ENCODE results near the gene RAPGEF5. TPM values are rescaled to one million over a fixed set of nuclear protein-coding genes. Genes with fewer than 3 reads are reported as not detected.

Gene RAPGEF5
- total RNA-seq, 1 donor from 2014 or later = 1.1 TPM

DNA sequence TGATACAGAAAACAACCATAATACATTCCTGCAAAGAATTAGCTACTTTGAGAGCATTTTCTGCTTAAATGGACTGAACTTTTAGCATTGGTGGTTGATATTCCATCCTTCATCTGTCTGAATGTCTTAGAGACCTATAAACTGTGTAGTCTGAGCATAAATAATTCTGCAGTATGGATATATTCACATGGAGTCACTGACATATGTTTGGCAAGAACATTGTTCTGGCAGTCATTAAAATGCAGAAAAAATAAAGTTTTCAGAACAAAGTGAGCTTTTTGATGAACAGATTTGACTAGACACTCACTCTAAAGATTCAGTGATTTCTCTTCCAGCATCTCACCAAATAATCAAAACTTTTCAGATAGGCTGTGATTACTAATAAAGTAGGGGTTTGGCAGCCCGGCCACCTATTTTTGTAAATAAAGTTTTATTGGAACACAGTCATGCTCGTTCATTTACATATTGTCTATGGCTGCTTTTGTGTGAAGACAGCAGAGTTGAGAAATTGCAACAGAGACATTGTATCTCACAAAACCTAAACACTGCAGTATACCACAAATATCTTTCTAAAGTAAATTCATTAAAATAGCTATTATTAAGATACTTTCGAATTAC is 44.1 kb upstream of the RAPGEF5 start:
- DNase-seq (ENCODE audit: low read depth) = no peak
- H3K27me3 ChIP-seq (ENCODE audit: control insufficient read depth, insufficient read depth, low read length) = no peaks in the 10 kb centered on the region
- H3K4me3 ChIP-seq (ENCODE audit: low read depth, low read length) = no peak overlapping the region
- H3K36me3 ChIP-seq (ENCODE audit: control insufficient read depth, insufficient read depth, low read length) = no peaks in the 10 kb centered on the region
- TF ChIP-seq CTCF (IDR thresholded peaks at IDR 0.05; ENCODE audit: insufficient read depth, low read length, poor library complexity, severe bottlenecking) = no peak

GRCh38 chr7:22400150-22400814 is 43.3 kb upstream of the RAPGEF5 start:
- Histone ChIP-seq H3K4me3 (ENCODE audit: low read depth, low read length) (no peak overlapping the region), H3K27me3 (ENCODE audit: control insufficient read depth, insufficient read depth, low read length) (no peaks in the 10 kb centered on the region), H3K36me3 (ENCODE audit: control insufficient read depth, insufficient read depth, low read length) (no peaks in the 10 kb centered on the region)
- DNase-seq (ENCODE audit: low read depth) = no peak
- TF ChIP-seq CTCF (IDR thresholded peaks at IDR 0.05; ENCODE audit: insufficient read depth, low read length, poor library complexity, severe bottlenecking) = no peak

- Histone ChIP-seq H3K4me3 (ENCODE audit: low read depth, low read length) (no peak overlapping the region), H3K36me3 (ENCODE audit: control insufficient read depth, insufficient read depth, low read length) (no peaks in the 10 kb centered on the region), H3K27me3 (ENCODE audit: control insufficient read depth, insufficient read depth, low read length) (no peaks in the 10 kb centered on the region)
- DNase-seq (ENCODE audit: low read depth) = no peak
- no peak for TF ChIP-seq CTCF (IDR thresholded peaks at IDR 0.05; ENCODE audit: insufficient read depth, low read length, poor library complexity, severe bottlenecking)
Measured at GRCh38 chr7:22399546-22399945, 42.6 kb upstream of the RAPGEF5 start.

DNA sequence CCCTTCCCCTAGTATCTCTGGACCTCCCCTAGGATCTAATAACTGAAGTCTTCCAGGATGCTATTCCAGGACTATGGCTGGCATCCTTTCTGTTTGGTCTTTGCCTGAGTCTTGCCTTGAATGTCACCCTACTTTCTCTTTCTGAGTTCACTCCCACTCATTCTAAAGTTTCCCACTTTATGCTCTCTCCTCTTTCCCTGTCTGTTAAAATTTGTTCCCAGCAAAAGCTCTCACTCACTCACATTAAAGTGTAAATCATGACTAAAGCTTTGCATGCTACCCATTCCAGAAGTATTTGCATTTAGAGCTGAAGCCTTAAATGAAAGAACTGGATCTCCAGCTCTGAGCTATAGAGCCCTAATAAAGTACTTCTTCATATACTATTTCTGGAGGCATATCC is 42.1 kb upstream of the RAPGEF5 start:
- no peak for TF ChIP-seq CTCF (IDR thresholded peaks at IDR 0.05; ENCODE audit: insufficient read depth, low read length, poor library complexity, severe bottlenecking)
- H3K4me3 ChIP-seq (ENCODE audit: low read depth, low read length) = no peak overlapping the region
- no peaks in the 10 kb centered on the region for H3K27me3 ChIP-seq (ENCODE audit: control insufficient read depth, insufficient read depth, low read length)
- DNase-seq (ENCODE audit: low read depth) = no peak
- no peaks in the 10 kb centered on the region for H3K36me3 ChIP-seq (ENCODE audit: control insufficient read depth, insufficient read depth, low read length)

GRCh38 chr7:22397981-22398380 is 41.0 kb upstream of the RAPGEF5 start:
- no peak for TF ChIP-seq CTCF (IDR thresholded peaks at IDR 0.05; ENCODE audit: insufficient read depth, low read length, poor library complexity, severe bottlenecking)
- no peak for DNase-seq (ENCODE audit: low read depth)
- Histone ChIP-seq H3K27me3 (ENCODE audit: control insufficient read depth, insufficient read depth, low read length) (no peaks in the 10 kb centered on the region), H3K36me3 (ENCODE audit: control insufficient read depth, insufficient read depth, low read length) (no peaks in the 10 kb centered on the region), H3K4me3 (ENCODE audit: low read depth, low read length) (no peak overlapping the region)

DNA sequence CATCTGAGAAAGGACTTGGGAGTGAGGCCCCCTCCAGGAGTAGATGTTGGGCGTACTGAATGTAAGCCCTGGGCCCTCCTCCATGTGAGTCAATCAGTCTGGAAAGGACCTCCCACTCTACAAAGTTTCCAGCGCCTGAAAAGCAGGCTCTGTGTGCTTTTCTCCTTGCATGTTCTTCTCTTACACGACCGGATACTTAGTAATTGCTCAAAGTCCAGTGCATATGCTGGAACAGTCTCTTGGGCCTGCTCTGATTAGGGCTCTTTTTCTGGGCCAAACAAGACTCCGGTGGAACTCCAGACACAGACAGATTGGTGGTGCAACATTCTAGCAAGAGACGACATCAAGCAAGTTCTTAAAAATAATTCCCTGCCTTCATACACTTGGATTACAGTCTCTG is 38.3 kb upstream of the RAPGEF5 start:
- H3K27me3 ChIP-seq (ENCODE audit: control insufficient read depth, insufficient read depth, low read length) = no peaks in the 10 kb centered on the region
- no peak overlapping the region for H3K4me3 ChIP-seq (ENCODE audit: low read depth, low read length)
- no peak for TF ChIP-seq CTCF (IDR thresholded peaks at IDR 0.05; ENCODE audit: insufficient read depth, low read length, poor library complexity, severe bottlenecking)
- H3K36me3 ChIP-seq (ENCODE audit: control insufficient read depth, insufficient read depth, low read length) = no peaks in the 10 kb centered on the region
- no peak for DNase-seq (ENCODE audit: low read depth)
